BLaER1 (cell line): ENCODE measurements around the gene ACOX2.

Source experiments
- H3K27ac ChIP-seq: shearing (Covaris generic); formaldehyde crosslinking; 2 replicates; pipeline ENCODE4 v1.8.1; 2022
- H3K27me3 ChIP-seq: shearing (Covaris generic); formaldehyde crosslinking; 2 replicates; pipeline ENCODE4 v1.8.1; 2022
- H3K36me3 ChIP-seq: shearing (Covaris generic); formaldehyde crosslinking; 2 replicates; pipeline ENCODE4 v1.8.1; 2022
- H3K4me1 ChIP-seq: shearing (Covaris generic); formaldehyde crosslinking; 2 replicates; pipeline ENCODE4 v1.8.1; 2022
- H3K4me2 ChIP-seq: shearing (Covaris generic); formaldehyde crosslinking; 2 replicates; pipeline ENCODE4 v1.8.1; 2022
- H3K4me3 ChIP-seq: shearing (Covaris generic); formaldehyde crosslinking; 2 replicates; pipeline ENCODE4 v1.8.1; 2022
- H3K9ac ChIP-seq: shearing (Covaris generic); formaldehyde crosslinking; 2 replicates; pipeline ENCODE4 v1.8.1; 2022
- H3K9me3 ChIP-seq: shearing (Covaris generic); formaldehyde crosslinking; 2 replicates; pipeline ENCODE4 v1.8.1; 2022
- H4K20me1 ChIP-seq: shearing (Covaris generic); formaldehyde crosslinking; 2 replicates; pipeline ENCODE4 v1.8.1; 2022
- Cebpa-rat ChIP-seq: shearing (Covaris generic); IDR thresholded peaks from 2 replicates; pipeline ENCODE4 v1.8.1; 2022

Gene ACOX2

GRCh38 chr3:58557491-58557890, 20.5 kb upstream of the ACOX2 start:
- Histone ChIP-seq H3K27me3 (no peaks in the 10 kb centered on the region), H3K9ac (no peak overlapping the region), H4K20me1 (no peaks in the 10 kb centered on the region), H3K4me3 (no peak overlapping the region), H3K4me2 (no peak overlapping the region), H3K9me3 (peaks cover 4% of the 10 kb centered on the region; the same call in 1 of the 2 replicates), H3K36me3 (no peaks in the 10 kb centered on the region), H3K27ac (no peak overlapping the region), H3K4me1 (no peaks in the 10 kb centered on the region)
- no peak for TF ChIP-seq Cebpa-rat

- Histone ChIP-seq H3K27me3 (no peaks in the 10 kb centered on the region), H3K9me3 (peaks cover 7% of the 10 kb centered on the region), H3K4me3 (no peak overlapping the region), H3K36me3 (no peaks in the 10 kb centered on the region), H4K20me1 (no peaks in the 10 kb centered on the region), H3K4me2 (no peak overlapping the region), H3K9ac (no peak overlapping the region), H3K4me1 (no peaks in the 10 kb centered on the region), H3K27ac (no peak overlapping the region)
- no peak for TF ChIP-seq Cebpa-rat
Observed at GRCh38 chr3:58556761-58557221, 19.8 kb upstream of the ACOX2 start.

GRCh38 chr3:58556001-58556400, 19.0 kb upstream of the ACOX2 start:
- no peak overlapping the region for H3K27ac ChIP-seq
- H3K27me3 ChIP-seq: no peaks in the 10 kb centered on the region
- H3K36me3 ChIP-seq: no peaks in the 10 kb centered on the region
- H3K4me1 ChIP-seq: no peaks in the 10 kb centered on the region
- H3K9ac ChIP-seq: no peak overlapping the region
- H4K20me1 ChIP-seq: no peaks in the 10 kb centered on the region
- H3K4me3 ChIP-seq: no peak overlapping the region
- H3K4me2 ChIP-seq: no peak overlapping the region
- H3K9me3 ChIP-seq: peaks cover 15% of the 10 kb centered on the region
- no peak for TF ChIP-seq Cebpa-rat

- TF ChIP-seq Cebpa-rat: no peak
- Histone ChIP-seq H3K9ac (no peak overlapping the region), H3K4me1 (no peaks in the 10 kb centered on the region), H3K4me2 (no peak overlapping the region), H3K36me3 (no peaks in the 10 kb centered on the region), H3K4me3 (no peak overlapping the region), H3K27me3 (no peaks in the 10 kb centered on the region), H3K9me3 (peaks cover 17% of the 10 kb centered on the region), H4K20me1 (no peaks in the 10 kb centered on the region), H3K27ac (no peak overlapping the region)
Observed at GRCh38 chr3:58555203-58555602, 18.2 kb upstream of the ACOX2 start.

GRCh38 chr3:58553003-58553402, 16.0 kb upstream of the ACOX2 start:
- H3K27ac ChIP-seq: no peak overlapping the region
- H4K20me1 ChIP-seq: no peaks in the 10 kb centered on the region
- H3K4me2 ChIP-seq: no peak overlapping the region
- H3K4me3 ChIP-seq: no peak overlapping the region
- H3K27me3 ChIP-seq: no peaks in the 10 kb centered on the region
- no peaks in the 10 kb centered on the region for H3K4me1 ChIP-seq
- no peak for TF ChIP-seq Cebpa-rat
- no peaks in the 10 kb centered on the region for H3K36me3 ChIP-seq
- no peak overlapping the region for H3K9ac ChIP-seq
- peaks cover 17% of the 10 kb centered on the region for H3K9me3 ChIP-seq

- Histone ChIP-seq H3K4me3 (no peak overlapping the region), H3K36me3 (no peaks in the 10 kb centered on the region), H3K4me2 (no peak overlapping the region), H4K20me1 (no peaks in the 10 kb centered on the region), H3K27ac (no peak overlapping the region), H3K27me3 (no peaks in the 10 kb centered on the region), H3K9ac (no peak overlapping the region), H3K9me3 (peaks cover 17% of the 10 kb centered on the region), H3K4me1 (no peaks in the 10 kb centered on the region)
- no peak for TF ChIP-seq Cebpa-rat
Observed at GRCh38 chr3:58551636-58552180, 14.7 kb upstream of the ACOX2 start.

GRCh38 chr3:58544541-58544940, 7.6 kb upstream of the ACOX2 start:
- Histone ChIP-seq H3K27me3 (no peaks in the 10 kb centered on the region), H3K4me2 (no peak overlapping the region), H3K27ac (no peak overlapping the region), H3K9ac (no peak overlapping the region), H3K4me3 (no peak overlapping the region), H4K20me1 (no peaks in the 10 kb centered on the region), H3K9me3 (no peaks in the 10 kb centered on the region), H3K4me1 (no peaks in the 10 kb centered on the region), H3K36me3 (no peaks in the 10 kb centered on the region)
- no peak for TF ChIP-seq Cebpa-rat

- Histone ChIP-seq H3K9me3 (no peaks in the 10 kb centered on the region), H3K27me3 (no peaks in the 10 kb centered on the region), H4K20me1 (no peaks in the 10 kb centered on the region), H3K27ac (no peak overlapping the region), H3K4me3 (no peak overlapping the region), H3K4me1 (no peaks in the 10 kb centered on the region), H3K36me3 (no peaks in the 10 kb centered on the region), H3K4me2 (no peak overlapping the region), H3K9ac (no peak overlapping the region)
- TF ChIP-seq Cebpa-rat: no peak
Observed at GRCh38 chr3:58540176-58540858, 3.3 kb upstream of the ACOX2 start.

GRCh38 chr3:58539626-58540025, 2.6 kb upstream of the ACOX2 start:
- H3K4me2 ChIP-seq: no peak overlapping the region
- TF ChIP-seq Cebpa-rat: no peak
- no peak overlapping the region for H3K27ac ChIP-seq

GRCh38 chr3:58537412-58538301, 667 bp upstream of the ACOX2 start:
- H3K9me3 ChIP-seq: no peaks in the 10 kb centered on the region
- no peak overlapping the region for H3K4me2 ChIP-seq
- no peaks in the 10 kb centered on the region for H4K20me1 ChIP-seq
- no peaks in the 10 kb centered on the region for H3K36me3 ChIP-seq
- no peak overlapping the region for H3K27ac ChIP-seq
- no peaks in the 10 kb centered on the region for H3K27me3 ChIP-seq
- no peak overlapping the region for H3K4me3 ChIP-seq
- peaks cover 5% of the 10 kb centered on the region for H3K4me1 ChIP-seq
- 0 out of 2 replicates have a peak, but pooled peaks have one; percentile 34 for TF ChIP-seq Cebpa-rat
- H3K9ac ChIP-seq: no peak overlapping the region

More at GRCh38 chr3:58539626-58540025, 2.6 kb upstream of the ACOX2 start:
- H4K20me1 ChIP-seq: no peaks in the 10 kb centered on the region
- no peaks in the 10 kb centered on the region for H3K27me3 ChIP-seq
- H3K4me3 ChIP-seq: no peak overlapping the region
- no peaks in the 10 kb centered on the region for H3K4me1 ChIP-seq
- no peak overlapping the region for H3K9ac ChIP-seq
- no peaks in the 10 kb centered on the region for H3K36me3 ChIP-seq
- H3K9me3 ChIP-seq: no peaks in the 10 kb centered on the region
